MM.1S (cell line): ENCODE results near the gene IQSEC1.

Experiments used
- DNase-seq: peaks from one replicate; pipeline ENCODE4 v3.0.0-alpha.2; 2015
- H2AFZ ChIP-seq: fragments of 300-600 bp; sonication (generic); 2 replicates; pipeline ENCODE4 v1.6.0; 2016; ENCODE audit warnings: antibody characterized with exemption, low read length
- H3F3A ChIP-seq: fragments of 300-600 bp; sonication (generic); 2 replicates; pipeline ENCODE4 v1.6.1; 2016; ENCODE audit warnings: mild to moderate bottlenecking, antibody characterized with exemption, low read length, moderate library complexity, mixed read lengths; ENCODE audit not compliant: insufficient read depth
- H3K27ac ChIP-seq: fragments of 300-600 bp; sonication (generic); 2 replicates; pipeline ENCODE4 v1.5.1; 2016; ENCODE audit warnings: mild to moderate bottlenecking, low read length
- H3K27me3 ChIP-seq: fragments of 300-600 bp; sonication (generic); replicated peaks from 2 replicates; pipeline ENCODE4 v1.6.0; 2016; ENCODE audit warnings: low read length; ENCODE audit not compliant: insufficient read depth
- H3K36me3 ChIP-seq: fragments of 300-600 bp; sonication (generic); replicated peaks from 2 replicates; pipeline ENCODE4 v1.6.1; 2016; ENCODE audit warnings: mild to moderate bottlenecking, low read length, mixed read lengths; ENCODE audit not compliant: insufficient read depth
- H3K4me1 ChIP-seq: fragments of 300-600 bp; sonication (generic); 2 replicates; pipeline ENCODE4 v1.6.1; 2016; ENCODE audit warnings: low read length, mixed read lengths
- H3K4me2 ChIP-seq: fragments of 300-600 bp; sonication (generic); 2 replicates; pipeline ENCODE4 v1.6.0; 2016; ENCODE audit warnings: low read depth, low read length
- H3K4me3 ChIP-seq: fragments of 300-600 bp; sonication (generic); 2 replicates; pipeline ENCODE4 v1.5.1; 2016; ENCODE audit warnings: low read length, mixed read lengths
- H3K79me2 ChIP-seq: fragments of 300-600 bp; sonication (generic); 2 replicates; pipeline ENCODE4 v1.6.1; 2016; ENCODE audit warnings: mixed run types, low read length, mixed read lengths
- H3K9ac ChIP-seq: fragments of 300-600 bp; sonication (generic); 2 replicates; pipeline ENCODE4 v1.6.1; 2016; ENCODE audit warnings: low read length, mixed read lengths
- H3K9me2 ChIP-seq: fragments of 300-600 bp; sonication (generic); replicated peaks from 2 replicates; pipeline ENCODE4 v1.6.1; 2016; ENCODE audit warnings: mild to moderate bottlenecking, low read length, mixed read lengths; ENCODE audit not compliant: insufficient read depth
- H3K9me3 ChIP-seq: fragments of 300-600 bp; sonication (generic); replicated peaks from 2 replicates; pipeline ENCODE4 v1.6.1; 2016; ENCODE audit warnings: mild to moderate bottlenecking, low read length, mixed read lengths; ENCODE audit not compliant: insufficient read depth
- H4K20me1 ChIP-seq: fragments of 300-600 bp; sonication (generic); 2 replicates; pipeline ENCODE4 v1.6.1; 2016; ENCODE audit warnings: mild to moderate bottlenecking, low read length, moderate library complexity, mixed read lengths; ENCODE audit not compliant: insufficient read depth
- EZH2 ChIP-seq: fragments of 300-600 bp; sonication (generic); optimal IDR thresholded peaks from 2 replicates; pipeline ENCODE3; 2017; ENCODE audit warnings: low read depth, mild to moderate bottlenecking, antibody characterized with exemption, low read length, mixed read lengths
- EZH2phosphoT487 ChIP-seq: fragments of 300-600 bp; sonication (generic); IDR thresholded peaks from 2 replicates; pipeline ENCODE4 v1.6.1; 2018; ENCODE audit warnings: antibody characterized with exemption, low read length
- TF ChIP-seq, protein P1 (sequence below): fragments of 300-600 bp; sonication (generic); IDR thresholded peaks from 2 replicates; pipeline ENCODE4 v1.5.1; 2016; ENCODE audit warnings: antibody characterized with exemption, low read length, mixed read lengths

Gene IQSEC1

GRCh38 chr3:12953201-12953995 lies 119.8 kb downstream of the IQSEC1 start:
- H3K4me2 ChIP-seq, result no peak overlapping the region
- no peak overlapping the region for H2AFZ ChIP-seq
- TF ChIP-seq EZH2phosphoT487, result no peak
- no peak for TF ChIP-seq EZH2
- TF ChIP-seq, protein P1, sequence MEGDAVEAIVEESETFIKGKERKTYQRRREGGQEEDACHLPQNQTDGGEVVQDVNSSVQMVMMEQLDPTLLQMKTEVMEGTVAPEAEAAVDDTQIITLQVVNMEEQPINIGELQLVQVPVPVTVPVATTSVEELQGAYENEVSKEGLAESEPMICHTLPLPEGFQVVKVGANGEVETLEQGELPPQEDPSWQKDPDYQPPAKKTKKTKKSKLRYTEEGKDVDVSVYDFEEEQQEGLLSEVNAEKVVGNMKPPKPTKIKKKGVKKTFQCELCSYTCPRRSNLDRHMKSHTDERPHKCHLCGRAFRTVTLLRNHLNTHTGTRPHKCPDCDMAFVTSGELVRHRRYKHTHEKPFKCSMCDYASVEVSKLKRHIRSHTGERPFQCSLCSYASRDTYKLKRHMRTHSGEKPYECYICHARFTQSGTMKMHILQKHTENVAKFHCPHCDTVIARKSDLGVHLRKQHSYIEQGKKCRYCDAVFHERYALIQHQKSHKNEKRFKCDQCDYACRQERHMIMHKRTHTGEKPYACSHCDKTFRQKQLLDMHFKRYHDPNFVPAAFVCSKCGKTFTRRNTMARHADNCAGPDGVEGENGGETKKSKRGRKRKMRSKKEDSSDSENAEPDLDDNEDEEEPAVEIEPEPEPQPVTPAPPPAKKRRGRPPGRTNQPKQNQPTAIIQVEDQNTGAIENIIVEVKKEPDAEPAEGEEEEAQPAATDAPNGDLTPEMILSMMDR, result no peak
- no peaks in the 10 kb centered on the region for H3K9me2 ChIP-seq
- H3K4me1 ChIP-seq, result no peaks in the 10 kb centered on the region
- no peaks in the 10 kb centered on the region for H3F3A ChIP-seq
- no peaks in the 10 kb centered on the region for H3K27me3 ChIP-seq
- no peak overlapping the region for H3K9ac ChIP-seq
- peaks cover 95% of the 10 kb centered on the region for H3K79me2 ChIP-seq
- H4K20me1 ChIP-seq, result 0 out of 2 replicates have a peak, but pooled peaks cover 8% of the 10 kb centered on the region
- DNase-seq, result no peak
- no peaks in the 10 kb centered on the region for H3K36me3 ChIP-seq
- H3K4me3 ChIP-seq, result no peak overlapping the region
- no peaks in the 10 kb centered on the region for H3K9me3 ChIP-seq
- H3K27ac ChIP-seq, result no peak overlapping the region

DNA sequence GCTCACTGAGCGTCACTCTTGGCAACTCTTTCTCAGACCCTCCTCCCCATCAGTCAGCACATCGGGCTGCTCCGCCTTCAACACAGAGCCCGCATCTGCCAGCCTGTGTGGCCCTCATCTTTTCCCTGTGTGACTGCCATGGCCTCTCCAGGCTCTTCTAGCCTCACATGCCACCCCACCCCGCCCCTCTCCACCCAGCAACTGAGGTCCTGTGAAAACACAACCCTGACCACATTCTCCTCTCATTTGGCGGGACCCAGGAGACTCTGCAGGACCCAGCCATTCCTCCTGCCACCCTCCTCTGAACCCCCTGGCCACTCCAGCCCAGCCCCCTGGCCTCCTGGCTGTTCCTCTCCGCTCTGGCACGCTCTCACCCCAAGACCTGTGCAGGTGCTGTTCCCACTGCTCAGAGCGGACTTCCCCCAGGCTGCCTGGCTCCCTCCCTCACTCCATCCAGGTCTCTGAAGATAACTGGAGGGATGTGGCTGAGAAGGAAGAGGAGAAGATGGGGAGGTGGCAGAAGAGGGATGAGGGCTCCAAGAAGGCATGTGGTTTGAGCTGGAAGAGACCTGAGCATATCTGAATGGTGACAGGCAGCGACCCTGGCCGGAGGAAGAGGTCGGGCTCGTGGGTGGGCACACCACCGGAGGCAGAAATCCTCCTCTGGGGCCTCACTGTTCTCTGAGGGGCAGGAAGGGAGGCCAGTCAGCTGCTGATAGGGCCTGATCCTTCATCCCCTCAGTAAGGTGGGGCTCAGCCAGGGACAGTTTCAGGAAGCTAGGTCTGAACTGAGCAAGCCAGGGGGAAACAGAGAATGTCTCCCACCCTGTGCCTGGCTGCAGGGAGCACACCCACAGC lies 120.7 kb downstream of the IQSEC1 start:
- no peak overlapping the region for H3K9ac ChIP-seq
- H2AFZ ChIP-seq, result no peak overlapping the region
- H3F3A ChIP-seq, result no peaks in the 10 kb centered on the region
- no peak overlapping the region for H3K27ac ChIP-seq
- H4K20me1 ChIP-seq, result peaks cover 8% of the 10 kb centered on the region; the same call in 1 of the 2 replicates
- H3K9me2 ChIP-seq, result no peaks in the 10 kb centered on the region
- H3K4me1 ChIP-seq, result no peaks in the 10 kb centered on the region
- H3K36me3 ChIP-seq, result no peaks in the 10 kb centered on the region
- H3K9me3 ChIP-seq, result no peaks in the 10 kb centered on the region
- no peaks in the 10 kb centered on the region for H3K27me3 ChIP-seq
- H3K4me3 ChIP-seq, result no peak overlapping the region
- DNase-seq, result no peak
- no peak for TF ChIP-seq EZH2phosphoT487
- TF ChIP-seq, protein P1, result no peak
- no peak for TF ChIP-seq EZH2
- no peak overlapping the region for H3K4me2 ChIP-seq
- H3K79me2 ChIP-seq, result peaks cover 95% of the 10 kb centered on the region

- Histone ChIP-seq H3K4me3 (no peak overlapping the region), H3K27ac (no peak overlapping the region), H3K4me2 (no peak overlapping the region), H3K36me3 (no peaks in the 10 kb centered on the region), H3K79me2 (peaks cover 95% of the 10 kb centered on the region), H3K4me1 (no peaks in the 10 kb centered on the region), H2AFZ (no peak overlapping the region), H3K27me3 (no peaks in the 10 kb centered on the region), H3K9me2 (no peaks in the 10 kb centered on the region), H4K20me1 (peaks cover 9% of the 10 kb centered on the region; the same call in 1 of the 2 replicates), H3F3A (no peaks in the 10 kb centered on the region), H3K9me3 (no peaks in the 10 kb centered on the region), H3K9ac (no peak overlapping the region)
- no peak for TF ChIP-seq EZH2phosphoT487
- no peak for DNase-seq
These were observed 124.1 kb downstream of the IQSEC1 start for GRCh38 chr3:12948891-12949711.
